K562 (cell line): Measurements from ENCODE around the gene EPHX1. TPM values are rescaled to one million over a fixed set of nuclear protein-coding genes. Genes with fewer than 3 reads are reported as not detected.

Source experiments
- ATAC-seq: fragments of 200-7000 bp; cut with Tn5 transposase; 3 replicates; pipeline ENCODE4 v1.9.1; 2020; ENCODE audit warnings: moderate library complexity
- BruUV-seq: library from RNA; stranded (reverse); fragments of 400-500 nt; replicated peaks from 2 replicates; lab custom pipeline; 2021; lab: Mats Ljungman, UMichigan
- CTCF ChIA-PET: fragments of 300-600 bp; formaldehyde crosslinking; extraction: SDS; loops from one replicate; lab custom pipeline; 2021; ENCODE audit warnings: low intra/inter-chr PET ratio; lab: Yijun Ruan, JAX
- POLR2A ChIA-PET: fragments of 300-600, 350-650 bp; sonication (Branson Sonifier 250); formaldehyde crosslinking; extraction: SDS; loops from one replicate; lab custom pipeline; 2021; ENCODE audit warnings: antibody characterized with exemption, inconsistent platforms; lab: Yijun Ruan, JAX
- DNase-seq, 4 experiments: peaks; one replicate each; pipeline versions ENCODE4 v3.0.0 to v3.0.0-alpha.2; 2011 to 2018; ENCODE audit warnings: low spot score in 3 of 4, mixed read lengths in 3 of 4; ENCODE audit errors: extremely low read depth in 1 of 4
- FAIRE-seq: peaks from 2 replicates; lab custom pipeline; 2011; peaks lifted over from hg19 to GRCh38; lab: Jason Lieb, UNC
- H2AFZ ChIP-seq: 2 replicates; pipeline ENCODE4 v1.6.0; 2011; ENCODE audit warnings: low read depth, low read length, control low read depth, inconsistent platforms
- H3K27ac ChIP-seq: fragments of 200-600 bp; 3 replicates; pipeline ENCODE4 v1.8.0; 2011; ENCODE audit warnings: low read depth, mild to moderate bottlenecking, control low read depth, inconsistent platforms, low read length, moderate library complexity, mixed read lengths; ENCODE audit errors: extremely low read depth
- H3K27me3 ChIP-seq, 2 experiments: fragments of 300-600 bp in 1 of 2; 2 replicates in 1 of 2; 3 replicates in 1 of 2; pipeline versions ENCODE4 v1.6.0 to v1.8.0; 2011; ENCODE audit warnings: inconsistent platforms in 2 of 2, low read length in 2 of 2, mild to moderate bottlenecking in 1 of 2, mixed read lengths in 1 of 2, moderate library complexity in 1 of 2; ENCODE audit not compliant: control insufficient read depth in 2 of 2, insufficient read depth in 2 of 2
- H3K36me3 ChIP-seq: fragments of 300-600 bp; 3 replicates; pipeline ENCODE4 v1.8.0; 2011; ENCODE audit warnings: mild to moderate bottlenecking, low read length, inconsistent platforms; ENCODE audit not compliant: control insufficient read depth, insufficient read depth
- H3K4me1 ChIP-seq, 2 experiments: fragments of 200-600 bp in 1 of 2; replicated peaks in 1 of 2; 2 replicates in 1 of 2; 3 replicates in 1 of 2; pipeline versions ENCODE4 v1.5.1 to v1.8.0; 2011; ENCODE audit warnings: inconsistent platforms in 2 of 2, low read length in 2 of 2, mild to moderate bottlenecking in 1 of 2, mixed read lengths in 1 of 2, moderate library complexity in 1 of 2; ENCODE audit not compliant: control insufficient read depth in 2 of 2, insufficient read depth in 2 of 2
- H3K4me2 ChIP-seq: 2 replicates; pipeline ENCODE4 v1.6.1; 2011; ENCODE audit warnings: low read length, control low read depth, inconsistent platforms, mixed read lengths; ENCODE audit not compliant: insufficient read depth
- H3K4me3 ChIP-seq: fragments of 200-600 bp; sonication (generic), shearing (Covaris generic); 2 replicates; pipeline ENCODE4 v1.5.1; 2016; ENCODE audit warnings: control low read depth, inconsistent platforms
- H3K79me2 ChIP-seq: fragments of 200-600 bp; 3 replicates; pipeline ENCODE4 v1.8.0; 2011; ENCODE audit warnings: low read length, inconsistent platforms; ENCODE audit not compliant: control insufficient read depth, insufficient read depth
- H3K9ac ChIP-seq, 2 experiments: 2 replicates each; pipeline versions ENCODE4 v1.6.0 to v1.6.1; 2011; ENCODE audit warnings: low read depth in 2 of 2, low read length in 2 of 2, control low read depth in 1 of 2, inconsistent platforms in 1 of 2, mild to moderate bottlenecking in 1 of 2, mixed read lengths in 1 of 2; ENCODE audit not compliant: insufficient read depth in 1 of 2
- H3K9me1 ChIP-seq: one replicate; pipeline ENCODE4 v1.6.0; 2011; ENCODE audit warnings: inconsistent platforms, mild to moderate bottlenecking, low read length, moderate library complexity; ENCODE audit not compliant: control insufficient read depth, insufficient read depth
- H3K9me3 ChIP-seq: replicated peaks from 2 replicates; pipeline ENCODE4 v1.5.1; 2011; ENCODE audit warnings: low read depth, low read length, inconsistent platforms; ENCODE audit not compliant: control insufficient read depth, insufficient read depth
- H4K20me1 ChIP-seq: replicated peaks from 2 replicates; pipeline ENCODE4 v1.6.1; 2011; ENCODE audit warnings: low read length, inconsistent platforms, mixed read lengths; ENCODE audit not compliant: control insufficient read depth, insufficient read depth
- CTCFL ChIP-seq: IDR thresholded peaks from 2 replicates; pipeline ENCODE4 v1.6.1; 2011; ENCODE audit warnings: borderline replicate concordance, low read depth, mild to moderate bottlenecking, moderate library complexity, low read length; ENCODE audit not compliant: insufficient read depth, poor library complexity, severe bottlenecking
- MTA1 ChIP-seq: fragments of 450-650 bp; IDR thresholded peaks from 2 replicates; pipeline ENCODE4 v1.6.1; 2017; ENCODE audit warnings: borderline replicate concordance
- POLR2G ChIP-seq: fragments of 200-400 bp; formaldehyde crosslinking; IDR thresholded peaks from 2 replicates; pipeline ENCODE4 v1.6.1; 2017; ENCODE audit warnings: low read depth, mild to moderate bottlenecking, antibody characterized with exemption, low read length, moderate library complexity
- WGBS: fragments of 100-300 bp; shearing (Covaris generic); methylation state at CpG from one replicate; pipeline ENCODE4 v1.1.6; 2016; ENCODE audit warnings: low coverage, mixed read lengths; ENCODE audit not compliant: insufficient coverage; ENCODE audit errors: missing lambda C conversion rate; 5-methylcytosine and 5-hydroxymethylcytosine counted together
- in situ Hi-C: fragments of 300-500 bp; cut with MboI; formaldehyde crosslinking; loops from 4 replicates; pipeline ENCODE4 v1.15.0; 2018; ENCODE audit warnings: inconsistent platforms, mixed read lengths
- intact Hi-C: fragments of 100-400 bp; cut with micrococcal nuclease; formaldehyde crosslinking; loops from 2 replicates; pipeline ENCODE4 v1.14.2; 2022
- polyA plus RNA-seq, 8 experiments: library from polyadenylated mRNA; depleted of rRNA in 4 of 8; stranded (reverse) in 5 of 8; unstranded in 3 of 8; fragments of >200 nt; fragmentation: Nextera tagmentation in 2 of 8; fragmentation: Illumina TruSeq in 1 of 8; extraction: Ambion mirVana in 2 of 8; extraction: Trizol in 1 of 8; gene quantifications; 2 replicates each; pipeline versions ENCODE4 v1.2.1 to v1.2.3, GENCODE V29; 2011 to 2014; ENCODE audit warnings: inconsistent platforms in 1 of 8, missing spikeins in 1 of 8
- total RNA-seq, 7 experiments: library from RNA; depleted of rRNA in 6 of 7; stranded (reverse); fragments of >200 nt in 6 of 7; fragmentation: Illumina TruSeq in 2 of 7; extraction: Trizol in 2 of 7; gene quantifications; 2 replicates each; pipeline versions ENCODE4 v1.2.1 to v1.2.3, GENCODE V29; 2011 to 2021; ENCODE audit warnings: low replicate concordance in 1 of 7
- TF ChIP-seq, protein P1 (sequence below): sonication (generic); formaldehyde crosslinking; IDR thresholded peaks from 2 replicates; pipeline ENCODE4 v1.9.0; 2022; ENCODE audit warnings: mild to moderate bottlenecking, missing genetic modification reagents

The EPHX1 gene
- total and polyA plus RNA-seq, 9 of the 15 experiments (the other 6 are each of a cell fraction or from before 2014, with no cell fraction given) = 0.21 to 27.0 (median 6.7) TPM

DNA sequence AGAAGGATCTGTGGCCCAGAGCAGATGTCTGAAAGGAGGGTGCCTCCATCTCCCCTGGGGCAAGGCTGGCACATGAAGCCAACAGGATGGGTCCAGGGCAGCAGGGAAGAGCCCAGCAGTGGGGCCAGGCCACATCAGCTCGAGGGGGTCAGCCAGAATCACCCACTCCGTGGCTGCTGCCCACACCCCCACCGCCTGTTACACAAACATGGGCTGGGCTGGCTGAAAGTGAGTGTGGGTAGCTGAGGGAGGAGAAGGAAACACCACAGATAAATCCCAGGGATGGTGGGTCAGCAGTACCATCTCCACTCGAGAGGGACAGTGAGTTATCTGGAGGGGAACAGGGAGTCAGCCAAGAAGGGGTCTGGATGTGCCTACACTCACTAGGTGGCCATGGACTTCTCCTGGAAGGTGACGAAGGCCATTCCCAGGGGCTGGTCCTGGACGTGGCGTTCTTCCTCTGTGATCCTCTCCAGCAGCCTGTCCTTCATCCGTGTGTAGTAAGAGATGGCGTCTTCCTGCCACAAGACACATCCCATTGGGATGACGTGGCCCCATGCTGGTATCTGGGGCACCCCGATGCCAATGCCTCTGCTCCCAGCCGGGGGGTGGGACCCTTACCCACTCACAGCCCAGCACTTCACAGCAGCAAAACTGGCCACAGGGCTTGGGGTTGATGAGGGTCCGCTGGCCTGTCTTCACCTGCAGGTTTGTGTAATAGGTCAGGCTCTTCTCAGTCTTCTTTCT, 52.1 kb downstream of the EPHX1 start:
- no peak for FAIRE-seq

More for the DNA sequence above, 52.1 kb downstream of the EPHX1 start:
- no TSS peak for BruUV-seq
- H4K20me1 ChIP-seq = no peaks in the 10 kb centered on the region
- no peaks in the 10 kb centered on the region for H3K9me1 ChIP-seq
- no peak for DNase-seq
- ChIA-PET CTCF (no interaction called here), POLR2A (interaction anchor here (0.6 to 1.1 kb wide), 2 partner anchors 9 to 1212 kb away, joined by 3 read pairs; no protein-coding TSS in a partner anchor)
- intact Hi-C loops = no loop called here
- no peak overlapping the region for H3K4me2 ChIP-seq
- in situ Hi-C loops = no loop called here
- 93% methylated on average over 13 of the region's 13 CpGs for WGBS
- no peaks in the 10 kb centered on the region for H3K9me3 ChIP-seq
- no peaks in the 10 kb centered on the region for H3K4me1 ChIP-seq
- H3K27me3 ChIP-seq = no peaks in the 10 kb centered on the region
- no peaks in the 10 kb centered on the region for H3K79me2 ChIP-seq
- 0 out of 2 replicates have a peak, but pooled peaks have one; percentile 12 for TF ChIP-seq POLR2G
- TF ChIP-seq, protein P1, sequence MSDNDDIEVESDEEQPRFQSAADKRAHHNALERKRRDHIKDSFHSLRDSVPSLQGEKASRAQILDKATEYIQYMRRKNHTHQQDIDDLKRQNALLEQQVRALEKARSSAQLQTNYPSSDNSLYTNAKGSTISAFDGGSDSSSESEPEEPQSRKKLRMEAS (CRISPR knock-in tag) = no peak
- TF ChIP-seq MTA1 = no peak
- no peak for TF ChIP-seq CTCFL
- ATAC-seq = no peak
- no peak overlapping the region for H2AFZ ChIP-seq
- no peak overlapping the region for H3K4me3 ChIP-seq
- no peak overlapping the region for H3K27ac ChIP-seq
- peak overlapping the region in 1 of 2 experiments; percentile 29; a peak in 1 of 4 replicates for H3K9ac ChIP-seq
- peaks cover 88% of the 10 kb centered on the region; the same call in 2 of the 3 replicates for H3K36me3 ChIP-seq
